Endothelial cell of umbilical vein (primary cell): ENCODE results near the gene ATP11C. TPM values are rescaled to one million over a fixed set of nuclear protein-coding genes. Genes with fewer than 3 reads are reported as not detected.
"Not testable (repeated sequence)": the region's sequence is repeated elsewhere in the genome, so short reads cannot be mapped to it uniquely, and the experiment has no call there.

Experiments
- BruUV-seq: library from RNA; stranded (reverse); fragments of 400-500 nt; replicated peaks from 2 replicates; lab custom pipeline; 2021; lab: Mats Ljungman, UMichigan
- CTCF ChIA-PET: fragments of 300-600, 350-600 bp; sonication (Branson Sonifier 250); formaldehyde crosslinking; loops from one replicate; lab custom pipeline; 2021; ENCODE audit warnings: antibody characterized with exemption, inconsistent platforms; lab: Charles Lee
- POLR2A ChIA-PET: fragments of 300-600, 350-600 bp; sonication (Branson Sonifier 250); formaldehyde crosslinking; loops from one replicate; lab custom pipeline; 2021; ENCODE audit warnings: antibody characterized with exemption, inconsistent platforms; lab: Charles Lee
- DNase-seq: peaks from one replicate; pipeline ENCODE4 v3.0.0-alpha.2; 2011; ENCODE audit warnings: low read depth, low spot score
- FAIRE-seq: peaks from 2 replicates; lab custom pipeline; 2011; peaks lifted over from hg19 to GRCh38; lab: Jason Lieb, UNC
- H2AFZ ChIP-seq: 2 replicates; pipeline ENCODE4 v1.6.0; 2012; ENCODE audit warnings: low read depth, low read length, control low read depth, inconsistent platforms
- H3K27ac ChIP-seq: 2 replicates; pipeline ENCODE4 v1.5.1; 2011; ENCODE audit warnings: low read depth, mild to moderate bottlenecking, control low read depth, low read length, moderate library complexity; ENCODE audit not compliant: insufficient read depth
- H3K27me3 ChIP-seq, 2 experiments: 2 replicates each; pipeline versions ENCODE4 v1.6.0 to v1.6.1; 2011; ENCODE audit warnings: low read length in 2 of 2, mixed read lengths in 1 of 2; ENCODE audit not compliant: control insufficient read depth in 2 of 2, insufficient read depth in 2 of 2
- H3K36me3 ChIP-seq, 2 experiments: 2 replicates in 1 of 2; 3 replicates in 1 of 2; pipeline ENCODE4 v1.5.1; 2011; ENCODE audit warnings: low read length in 2 of 2, mild to moderate bottlenecking in 1 of 2, moderate library complexity in 1 of 2; ENCODE audit not compliant: control insufficient read depth in 2 of 2, insufficient read depth in 2 of 2; ENCODE audit errors: extremely low read depth in 1 of 2
- H3K4me1 ChIP-seq: 3 replicates; pipeline ENCODE4 v1.5.1; 2011; ENCODE audit warnings: mild to moderate bottlenecking, low read length; ENCODE audit not compliant: control insufficient read depth, insufficient read depth; ENCODE audit errors: extremely low read depth
- H3K4me2 ChIP-seq: 2 replicates; pipeline ENCODE4 v1.6.1; 2011; ENCODE audit warnings: low read length, control low read depth, mixed read lengths; ENCODE audit not compliant: insufficient read depth
- H3K4me3 ChIP-seq, 3 experiments: fragments of 200-600 bp in 1 of 3; sonication (generic), shearing (Covaris generic) in 1 of 3; replicated peaks in 1 of 3; 2 replicates each; pipeline ENCODE4 v1.5.1; 2011 to 2016; ENCODE audit warnings: control low read depth in 3 of 3, low read length in 3 of 3, mild to moderate bottlenecking in 2 of 3, inconsistent platforms in 1 of 3, low read depth in 1 of 3, moderate library complexity in 1 of 3; ENCODE audit not compliant: insufficient read depth in 1 of 3
- H3K79me2 ChIP-seq: 2 replicates; pipeline ENCODE4 v1.6.0; 2012; ENCODE audit warnings: low read length, inconsistent platforms; ENCODE audit not compliant: control insufficient read depth, insufficient read depth
- H3K9ac ChIP-seq: replicated peaks from 2 replicates; pipeline ENCODE3; 2011; ENCODE audit warnings: low read length, control low read depth; ENCODE audit not compliant: insufficient read depth; ENCODE audit errors: extremely low read depth
- H3K9me1 ChIP-seq: replicated peaks from 3 replicates; pipeline ENCODE4 v1.6.0; 2011; ENCODE audit warnings: mild to moderate bottlenecking, low read length; ENCODE audit not compliant: control insufficient read depth, insufficient read depth; ENCODE audit errors: extremely low read depth
- H3K9me3 ChIP-seq: replicated peaks from 2 replicates; pipeline ENCODE4 v1.5.1; 2012; ENCODE audit warnings: low read length, inconsistent platforms; ENCODE audit not compliant: control insufficient read depth, insufficient read depth
- H4K20me1 ChIP-seq: replicated peaks from 2 replicates; pipeline ENCODE3; 2011; ENCODE audit warnings: mild to moderate bottlenecking, low read length; ENCODE audit not compliant: control insufficient read depth, insufficient read depth; ENCODE audit errors: extremely low read depth
- CTCF ChIP-seq, 2 donors: IDR thresholded peaks; 1 replicate in 1 of 2; 2 replicates in 1 of 2; pipeline ENCODE4 v1.5.1; 2011; ENCODE audit warnings: low read length in 2 of 2, mild to moderate bottlenecking in 2 of 2, moderate library complexity in 2 of 2, control low read depth in 1 of 2, inconsistent platforms in 1 of 2, low read depth in 1 of 2; ENCODE audit not compliant: insufficient read depth in 1 of 2; ENCODE audit errors: extremely low read depth in 1 of 2
- EZH2 ChIP-seq: IDR thresholded peaks from 2 replicates; pipeline ENCODE4 v1.6.1; 2012; ENCODE audit warnings: borderline replicate concordance, low read depth, mild to moderate bottlenecking, moderate library complexity, low read length, inconsistent platforms; ENCODE audit not compliant: severe bottlenecking
- FOS ChIP-seq: IDR thresholded peaks from 2 replicates; pipeline ENCODE4 v1.6.1; 2011; ENCODE audit warnings: mild to moderate bottlenecking, low read length, moderate library complexity, borderline replicate concordance; ENCODE audit not compliant: insufficient read depth
- GATA2 ChIP-seq: IDR thresholded peaks from 2 replicates; pipeline ENCODE4 v1.7.0; 2011; ENCODE audit warnings: low read depth, mild to moderate bottlenecking, moderate library complexity, mixed read lengths, low read length; ENCODE audit not compliant: insufficient read length, insufficient read depth
- JUN ChIP-seq: IDR thresholded peaks from 2 replicates; pipeline ENCODE4 v1.6.1; 2011; ENCODE audit warnings: borderline replicate concordance, low read depth; ENCODE audit not compliant: insufficient read length, insufficient read depth
- MAX ChIP-seq: IDR thresholded peaks from 2 replicates; pipeline ENCODE4 v1.6.1; 2011; ENCODE audit not compliant: insufficient read depth, insufficient read length
- MYC ChIP-seq: IDR thresholded peaks from one replicate; pipeline ENCODE4 v1.6.1; 2011; ENCODE audit warnings: mild to moderate bottlenecking, low read depth, low read length
- POLR2A ChIP-seq: IDR thresholded peaks from 2 replicates; pipeline ENCODE4 v1.6.1; 2012; ENCODE audit warnings: low read depth, mild to moderate bottlenecking, control low read depth, low read length
- POLR2AphosphoS5 ChIP-seq: IDR thresholded peaks from 2 replicates; pipeline ENCODE4 v1.6.1; 2012; ENCODE audit warnings: low read depth, mild to moderate bottlenecking, control low read depth, low read length, moderate library complexity; ENCODE audit not compliant: insufficient read depth
- dilution Hi-C: fragments of 300-500 bp; cut with MboI; formaldehyde crosslinking; loops from one replicate; pipeline ENCODE4 v1.15.0; 2019; ENCODE audit warnings: low sequenced_read_pairs; ENCODE audit not compliant: extremely low pct_ligation_motif_present
- intact Hi-C: fragments of 100-400 bp; cut with micrococcal nuclease; formaldehyde crosslinking; loops from one replicate; pipeline ENCODE4 v1.10.0; 2022
- polyA plus RNA-seq, 4 experiments: library from polyadenylated mRNA; depleted of rRNA in 3 of 4; stranded (reverse) in 3 of 4; unstranded in 1 of 4; fragments of >200 nt; gene quantifications; 2 replicates each; pipeline versions ENCODE4 v1.2.1 to v1.2.3, GENCODE V29; 2011 to 2012; ENCODE audit warnings: missing spikeins in 1 of 4
- total RNA-seq: library from RNA; stranded (reverse); gene quantifications from 2 replicates; pipeline ENCODE4 v1.2.3, GENCODE V29; 2021

The ATP11C gene
- total and polyA plus RNA-seq, 2 donors (not counting 3 experiments of a cell fraction or from before 2014, with no cell fraction given): 9.1 to 31.8 TPM

GRCh38 chrX:139924069-139924695 is 8.7 kb downstream of the ATP11C start:
- DNase-seq (peak; percentile 52), FAIRE-seq (peak; percentile 97)
- Histone ChIP-seq H3K4me2 (peak overlapping the region; percentile 33), H3K9me3 (no peaks in the 10 kb centered on the region), H3K27me3 (no peaks in the 10 kb centered on the region), H3K9me1 (no peaks in the 10 kb centered on the region), H3K4me1 (peaks cover 29% of the 10 kb centered on the region), H3K9ac (no peak overlapping the region), H2AFZ (no peak overlapping the region), H3K79me2 (peaks cover 57% of the 10 kb centered on the region), H3K27ac (peak overlapping the region; percentile 65), H3K4me3 (no peak overlapping the region), H3K36me3 (no peaks in the 10 kb centered on the region), H4K20me1 (no peaks in the 10 kb centered on the region)
- dilution Hi-C loops (no loop called here), intact Hi-C loops (loop anchor here (1.0 kb wide), 1 partner anchor 43 kb away; no protein-coding TSS in a partner anchor)
- TF ChIP-seq FOS (no peak), JUN (no peak), CTCF (IDR thresholded peaks at IDR 0.05; ENCODE audit: extremely low read depth in 1 of 2, insufficient read depth in 1 of 2, low read depth in 1 of 2, low read length in 2 of 2) (no peak), POLR2AphosphoS5 (no peak), MAX (no peak), MYC (no peak), GATA2 (no peak), POLR2A (no peak), EZH2 (no peak)
- no TSS peak for BruUV-seq
- CTCF ChIA-PET: interaction anchor here (1.0 to 1.7 kb wide), 2 partner anchors 10 to 43 kb away, joined by 4 to 5 read pairs; no protein-coding TSS in a partner anchor
- POLR2A ChIA-PET: interaction anchor here (0.6 kb wide), 1 partner anchor 63 kb away, joined by 4 read pairs; no protein-coding TSS in a partner anchor

- H3K9me1 ChIP-seq, DNase-seq, BruUV-seq, H4K20me1 ChIP-seq, H3K4me3 ChIP-seq, FAIRE-seq, intact Hi-C loops, H3K27me3 ChIP-seq, H3K4me2 ChIP-seq, H3K36me3 ChIP-seq, POLR2A ChIA-PET, CTCF ChIA-PET, dilution Hi-C loops, H3K9ac ChIP-seq, H2AFZ ChIP-seq, H3K9me3 ChIP-seq, H3K27ac ChIP-seq: not testable (repeated sequence)
- Histone ChIP-seq H3K4me1 (peaks cover 32% of the 10 kb centered on the region), H3K79me2 (peaks cover 46% of the 10 kb centered on the region)
These were observed 11.7 kb downstream of the ATP11C start for GRCh38 chrX:139921142-139921541.
